ENCODE measurements around the gene PIGH. TPM values are rescaled to one million over a fixed set of nuclear protein-coding genes. Genes with fewer than 3 reads are reported as not detected.

Gene PIGH
- total and polyA plus RNA-seq, 10 of the 15 experiments (the other 5 are each of a cell fraction or from before 2014, with no cell fraction given): 15.5 to 46.6 (median 22.3) TPM

- TF ChIP-seq E2F8 (IDR thresholded peaks at IDR 0.05; ENCODE audit: low read depth, partially characterized antibody) (no peak), CBX5 (IDR thresholded peaks at IDR 0.05; ENCODE audit: low read depth) (no peak), ASH2L (IDR thresholded peaks at IDR 0.05; ENCODE audit: borderline replicate concordance, low read depth) (no peak), CHD1 (IDR thresholded peaks at IDR 0.05; ENCODE audit: low read depth, low read length) (no peak), SMAD5 (IDR thresholded peaks at IDR 0.05; ENCODE audit: low read depth) (no peak), SREBF2 (IDR thresholded peaks at IDR 0.05; ENCODE audit: low read length) (no peak), BCL11A (IDR thresholded peaks at IDR 0.05; ENCODE audit: low read depth, low read length) (no peak), IRF4 (IDR thresholded peaks at IDR 0.05; ENCODE audit: low read depth, low read length) (no peak), BRCA1 (IDR thresholded peaks at IDR 0.05; ENCODE audit: low read depth, low read length) (no peak), BHLHE40 (IDR thresholded peaks at IDR 0.05; ENCODE audit: borderline replicate concordance in 1 of 2, low read depth in 2 of 2, low read length in 1 of 2) (peak; percentile 57 to 87; a peak in 3 of 4 replicates), ZNF207 (IDR thresholded peaks at IDR 0.05; ENCODE audit: borderline replicate concordance) (no peak), NR2C1 (IDR thresholded peaks at IDR 0.05) (no peak), SMAD1 (IDR thresholded peaks at IDR 0.05; ENCODE audit: low read depth, partially characterized antibody) (no peak), ELK1 (IDR thresholded peaks at IDR 0.05; ENCODE audit: low read depth, low read length) (no peak), GATAD2B (conservative IDR thresholded peaks at IDR 0.05; ENCODE audit: low read depth) (0 out of 2 replicates have a peak, but pooled peaks have one; percentile 36), YY1 (IDR thresholded peaks at IDR 0.05; ENCODE audit: low read depth, low read length) (no peak), CBFB (IDR thresholded peaks at IDR 0.05; ENCODE audit: low read depth) (no peak), MTA2 (IDR thresholded peaks at IDR 0.05; ENCODE audit: low read depth) (no peak), CHD4 (IDR thresholded peaks at IDR 0.05) (no peak), RCOR1 (conservative IDR thresholded peaks at IDR 0.05; ENCODE audit: low read depth, low read length) (no peak), MEF2A (IDR thresholded peaks at IDR 0.05; ENCODE audit: insufficient read depth, low read depth, low read length) (no peak), FOXM1 (IDR thresholded peaks at IDR 0.05; ENCODE audit: low read depth, low read length) (no peak), ZBTB33 (IDR thresholded peaks at IDR 0.05) (no peak), SRF (IDR thresholded peaks at IDR 0.05; ENCODE audit: low read depth in 2 of 2, low read length in 2 of 2) (no peak), TCF12 (IDR thresholded peaks at IDR 0.05; ENCODE audit: low read depth, low read length) (no peak)
- TF ChIP-seq, protein P1, sequence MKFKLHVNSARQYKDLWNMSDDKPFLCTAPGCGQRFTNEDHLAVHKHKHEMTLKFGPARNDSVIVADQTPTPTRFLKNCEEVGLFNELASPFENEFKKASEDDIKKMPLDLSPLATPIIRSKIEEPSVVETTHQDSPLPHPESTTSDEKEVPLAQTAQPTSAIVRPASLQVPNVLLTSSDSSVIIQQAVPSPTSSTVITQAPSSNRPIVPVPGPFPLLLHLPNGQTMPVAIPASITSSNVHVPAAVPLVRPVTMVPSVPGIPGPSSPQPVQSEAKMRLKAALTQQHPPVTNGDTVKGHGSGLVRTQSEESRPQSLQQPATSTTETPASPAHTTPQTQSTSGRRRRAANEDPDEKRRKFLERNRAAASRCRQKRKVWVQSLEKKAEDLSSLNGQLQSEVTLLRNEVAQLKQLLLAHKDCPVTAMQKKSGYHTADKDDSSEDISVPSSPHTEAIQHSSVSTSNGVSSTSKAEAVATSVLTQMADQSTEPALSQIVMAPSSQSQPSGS (IDR thresholded peaks at IDR 0.05; ENCODE audit: low read length): peak; percentile 81
These were observed 19.6 kb upstream of the PIGH start, which contains the start of gene ARG2 (continued) for GRCh38 chr14:67619446-67620216.
